GM18868 (cell line): ENCODE data around the gene LCAT.
A peak's percentile ranks its signal among the peaks of the same experiment; 100 is the strongest.
"Not testable (repeated sequence)": the region's sequence is repeated elsewhere in the genome, so short reads cannot be mapped to it uniquely, and the experiment has no call there.

Experiments
- ATAC-seq: cut with Tn5 transposase; IDR thresholded peaks from one replicate; pipeline ENCODE4 v1.9.1; 2021; ENCODE audit warnings: mild to moderate bottlenecking, moderate library complexity; ENCODE audit not compliant: unreplicated experiment

Gene LCAT

DNA sequence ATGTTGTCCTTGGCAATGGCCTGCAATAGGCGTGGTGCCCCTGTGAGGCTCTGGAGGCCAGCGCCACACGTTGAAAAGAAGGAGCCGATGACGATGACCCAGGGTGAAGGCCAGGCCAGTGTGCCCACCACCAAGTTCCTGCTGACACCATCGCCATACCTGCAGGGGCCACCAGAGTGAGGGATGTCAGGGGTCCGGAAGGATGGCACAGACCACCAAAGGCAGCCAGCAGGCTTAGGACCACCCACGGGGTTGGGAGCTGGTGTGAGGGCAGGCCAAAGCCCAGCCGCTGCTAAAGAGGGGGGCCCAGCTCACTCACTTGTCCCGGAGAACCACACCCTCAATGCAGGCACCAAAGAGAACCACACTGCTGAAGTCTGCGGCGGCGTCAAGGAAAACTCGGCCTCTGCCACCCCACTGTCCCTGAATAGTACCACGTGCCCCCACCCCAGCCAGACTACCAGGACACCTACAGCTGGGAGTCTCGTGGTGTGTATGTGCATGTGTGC, 6.5 kb upstream of the LCAT start:
- ATAC-seq, result no peak

DNA sequence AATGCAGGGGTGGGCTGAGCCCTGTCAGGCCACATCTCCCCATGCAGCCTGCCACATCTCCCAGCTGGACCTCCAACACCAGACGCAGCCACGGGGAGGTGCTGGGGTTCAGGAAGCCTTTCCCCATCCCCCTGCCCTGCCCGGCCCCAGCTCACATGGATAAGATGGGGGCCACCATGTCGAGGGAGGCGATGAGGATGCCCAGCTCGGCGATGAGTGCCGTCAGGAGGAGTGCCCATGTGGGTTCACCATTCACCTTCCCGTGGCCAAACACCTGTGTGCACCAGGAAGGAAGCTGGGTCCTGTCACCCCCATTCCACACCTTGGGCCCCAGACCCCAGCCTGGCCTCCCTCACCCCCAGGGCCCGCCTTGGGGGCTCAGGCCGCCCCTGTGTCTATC, 5.7 kb upstream of the LCAT start:
- no peak for ATAC-seq

DNA sequence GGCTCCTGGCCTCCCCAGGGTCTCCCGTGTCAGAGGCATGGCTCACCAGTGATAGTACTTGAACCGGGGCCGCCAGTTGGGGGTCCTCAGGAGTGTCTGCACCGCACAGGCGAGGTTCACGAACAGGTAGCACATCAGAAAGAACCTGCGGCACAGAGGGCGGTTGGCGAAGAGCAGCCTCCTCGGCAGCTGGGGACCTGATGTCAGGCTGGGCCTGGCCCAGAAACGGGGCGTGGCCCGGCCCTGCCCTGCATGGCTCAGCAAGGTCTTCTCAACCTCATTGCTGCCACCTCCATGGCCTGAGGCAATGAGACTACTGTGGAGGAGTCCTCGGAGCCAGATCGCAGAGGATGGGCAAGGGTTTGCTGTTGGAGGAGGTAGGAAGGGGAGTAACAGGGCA, 4.1 kb upstream of the LCAT start:
- ATAC-seq, result no peak

DNA sequence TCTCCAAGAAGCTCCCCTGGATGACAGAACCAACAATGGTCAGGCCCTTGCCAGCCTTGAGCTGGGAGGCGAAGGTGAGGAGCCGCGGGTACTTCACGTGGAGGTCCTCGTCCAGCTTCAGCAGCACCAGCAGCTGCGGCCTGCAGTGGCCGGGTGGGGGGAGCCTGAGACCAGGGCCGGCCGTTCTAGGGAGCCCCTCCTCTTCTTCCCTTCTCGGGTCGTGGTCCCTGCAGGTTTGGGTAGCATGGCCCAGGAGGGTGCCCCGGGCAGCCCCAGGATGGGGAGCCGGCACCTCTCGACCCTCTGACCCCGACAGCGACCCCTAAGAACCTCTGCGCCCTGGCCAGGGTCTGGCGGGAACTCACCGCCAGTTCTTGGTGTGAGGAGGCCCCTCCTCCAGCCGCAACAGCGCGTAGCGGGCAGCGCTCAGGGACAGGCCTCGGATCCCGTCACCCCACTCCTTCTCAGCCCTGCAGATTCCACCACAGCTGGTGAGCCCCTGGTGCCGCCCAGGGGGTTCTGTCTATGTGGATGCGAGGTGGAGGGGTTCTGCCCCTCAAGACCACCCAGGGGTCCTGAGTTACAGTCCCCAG, 3.1 kb upstream of the LCAT start:
- ATAC-seq, result no peak

DNA sequence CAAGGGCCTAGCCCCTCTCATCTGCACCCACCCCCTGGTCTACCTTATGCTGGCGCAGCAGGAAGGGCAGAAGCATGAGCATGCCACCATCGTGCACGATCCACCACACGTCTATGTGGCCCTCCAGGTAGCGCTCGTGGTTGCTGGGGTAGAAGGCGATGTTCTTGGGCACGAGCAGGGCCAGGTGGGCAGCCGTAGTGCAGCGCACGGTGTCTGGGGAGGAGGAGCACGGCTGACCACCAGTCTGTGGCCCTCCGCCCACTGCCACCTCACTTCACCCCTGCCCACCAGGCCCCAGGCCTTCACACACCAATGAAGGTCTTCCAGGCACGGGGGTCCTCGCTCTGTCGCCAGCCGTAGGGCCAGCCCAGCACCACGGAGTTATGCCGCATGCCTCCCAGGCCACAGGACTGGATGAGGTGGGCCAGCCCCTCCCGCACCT, 2.2 kb upstream of the LCAT start:
- no peak for ATAC-seq

DNA sequence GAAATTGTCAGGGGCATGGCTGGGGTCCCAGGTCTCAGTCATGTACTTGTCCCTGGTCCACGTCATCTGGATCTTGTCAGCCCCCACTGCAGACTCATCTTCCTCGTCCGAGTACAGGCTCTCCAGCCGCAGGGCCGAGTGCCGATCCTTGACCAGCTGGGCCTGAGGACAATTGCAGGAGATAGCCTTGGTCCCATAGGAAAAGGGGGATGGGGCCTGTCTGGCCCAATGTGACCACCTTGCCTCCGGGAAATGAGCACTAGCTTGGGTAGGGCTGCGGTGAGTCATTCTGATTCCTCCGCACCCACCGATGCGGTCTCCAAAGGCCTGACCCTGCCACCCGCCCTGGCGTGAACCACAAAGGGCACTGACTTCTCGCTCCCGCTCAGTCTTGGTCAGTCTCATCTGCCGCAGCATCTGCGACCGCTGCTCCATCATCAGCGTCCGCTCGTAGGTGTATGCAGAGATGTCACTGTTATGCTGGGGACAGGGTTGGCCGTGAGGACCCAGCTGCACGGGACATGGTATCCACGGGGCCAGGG, 1.5 kb upstream of the LCAT start:
- no peak for ATAC-seq

DNA sequence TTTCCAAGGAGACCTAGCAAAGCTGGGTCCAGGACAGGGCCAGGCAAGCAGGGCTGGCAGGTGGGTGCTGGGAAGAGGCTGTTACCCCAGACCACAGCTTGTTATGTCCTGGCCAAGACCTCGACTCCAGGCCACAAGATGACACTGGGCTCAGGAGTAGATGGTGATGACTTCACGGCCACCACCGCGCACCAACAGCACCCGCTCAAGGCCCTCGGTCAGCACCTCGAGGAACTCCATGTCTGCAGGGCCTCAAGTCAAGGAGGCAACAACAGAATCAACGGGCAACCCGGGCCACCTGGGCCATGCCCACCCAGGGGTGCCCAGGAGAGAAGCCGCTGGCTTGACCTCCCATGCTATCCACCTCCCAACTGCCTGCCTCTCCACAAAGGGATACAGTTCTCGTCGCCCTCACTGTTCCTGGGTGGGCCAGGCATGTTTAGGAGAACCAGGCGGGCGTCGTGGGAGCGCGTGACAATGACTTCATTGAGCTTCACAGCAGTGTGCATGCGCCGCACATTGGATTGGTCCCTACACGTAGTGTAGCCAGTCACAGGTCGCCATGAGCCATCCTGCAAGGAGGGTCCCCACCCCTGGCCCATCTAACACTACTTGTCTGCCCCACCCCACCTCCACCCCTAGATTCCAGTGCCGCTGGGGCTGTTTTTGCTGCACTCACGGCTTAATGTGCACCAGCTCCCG, 921 bp upstream of the LCAT start:
- ATAC-seq, result no peak

DNA sequence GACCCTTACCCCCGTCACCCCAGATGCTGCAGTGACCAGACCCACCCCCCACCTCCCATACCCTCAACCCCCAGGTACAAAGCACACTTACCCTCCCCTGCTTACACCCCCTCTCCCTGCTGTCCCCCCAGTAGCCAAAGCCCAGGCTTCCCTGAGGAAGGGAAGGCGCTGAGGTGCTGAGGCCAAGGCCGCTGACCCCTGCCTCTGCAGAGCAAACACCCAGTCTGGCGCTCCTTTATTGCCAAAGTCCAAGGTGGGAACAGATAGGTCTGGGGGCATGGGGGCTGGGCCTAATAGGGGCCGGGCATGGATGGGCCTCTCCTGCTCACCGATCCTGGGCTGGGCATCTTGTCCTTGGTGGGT, 683 bp downstream of the LCAT start:
- no peak for ATAC-seq

DNA sequence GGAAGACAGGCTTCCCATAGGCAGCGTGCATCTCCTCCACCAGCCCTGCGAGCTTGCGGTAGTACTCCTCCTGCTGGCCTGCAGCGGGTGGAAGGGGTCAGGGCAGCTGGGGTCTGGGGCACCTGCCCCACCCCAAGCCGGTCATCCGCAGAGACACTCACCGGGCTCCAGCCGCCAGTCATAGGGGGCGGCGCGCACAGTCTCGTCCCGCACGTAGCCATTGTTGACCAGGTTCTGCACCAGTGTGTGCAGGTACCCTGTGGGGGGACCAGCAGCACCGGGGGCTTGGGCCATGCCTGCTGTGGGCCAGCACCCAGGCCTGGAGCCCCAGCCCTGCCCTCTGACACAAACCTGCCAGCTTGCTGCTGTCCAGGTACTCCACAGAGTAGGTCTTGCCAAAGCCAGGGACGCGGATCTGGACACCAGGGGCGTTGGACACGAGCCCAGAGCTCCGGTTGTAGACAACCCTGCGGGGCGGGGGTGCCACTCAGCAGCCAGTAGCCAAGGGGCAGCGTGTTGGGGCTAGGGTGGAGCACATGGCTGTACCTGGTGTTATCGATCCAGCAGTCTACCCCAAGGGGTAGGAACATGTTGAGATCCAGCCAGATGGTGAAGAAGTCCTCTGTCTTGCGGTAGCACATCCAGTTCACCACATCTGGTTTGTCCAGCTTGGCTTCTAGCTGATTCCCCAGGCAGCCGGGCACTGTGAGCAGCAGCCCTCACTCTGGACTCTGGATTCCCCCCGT, 1.2 kb downstream of the LCAT start:
- ATAC-seq, result no peak

DNA sequence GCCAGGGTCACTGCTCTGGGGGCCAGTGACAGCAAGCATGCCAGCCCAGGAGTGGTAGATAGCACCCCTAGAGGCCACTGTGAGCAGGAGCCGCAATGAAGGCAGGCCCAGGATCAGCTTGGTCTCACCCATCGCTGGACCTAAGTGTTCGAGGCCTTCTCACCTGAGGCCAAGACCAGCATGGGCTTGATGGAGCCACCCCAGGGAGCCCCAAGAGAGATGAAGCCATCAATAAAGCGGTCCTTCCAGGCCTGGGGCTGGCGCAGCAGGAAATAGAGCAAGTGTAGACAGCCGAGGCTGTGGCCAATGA, 1.8 kb downstream of the LCAT start:
- no peak for ATAC-seq

DNA sequence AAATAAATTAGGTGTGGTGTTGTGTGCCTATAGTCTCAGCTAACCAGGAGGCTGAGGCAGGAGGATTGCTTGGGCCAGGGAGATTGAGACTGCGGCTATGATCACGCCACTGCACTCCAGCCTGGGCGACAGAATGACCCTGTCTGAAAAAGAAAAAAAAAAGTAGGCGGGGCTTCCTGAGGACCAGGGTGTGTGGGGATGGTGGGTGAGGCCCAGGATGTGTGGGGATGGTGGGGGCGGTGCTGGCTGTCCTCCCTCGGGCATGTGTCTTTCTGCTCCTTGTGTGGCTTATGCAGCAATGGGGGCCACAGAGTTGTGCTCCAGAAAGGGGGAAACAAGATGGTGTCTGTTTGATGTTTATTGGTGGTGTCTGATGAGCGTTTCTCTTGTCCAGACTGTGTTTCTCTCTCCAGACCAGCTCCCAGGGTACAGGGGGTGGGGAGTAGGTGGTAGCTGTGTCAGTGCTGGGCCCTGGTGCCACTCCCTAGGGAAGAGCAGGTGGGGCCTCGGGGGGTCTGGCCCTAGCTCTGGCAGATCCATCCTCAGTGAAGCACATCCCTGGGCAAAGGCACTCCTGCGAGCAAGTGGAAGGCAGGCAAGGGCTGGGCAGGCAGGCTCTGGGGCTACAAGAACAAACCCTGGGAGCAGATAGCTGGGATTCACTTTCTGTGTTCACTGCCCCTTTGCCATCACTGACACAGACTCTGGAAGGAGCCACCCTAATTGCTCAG, 2.3 kb downstream of the LCAT start:
- no peak for ATAC-seq

DNA sequence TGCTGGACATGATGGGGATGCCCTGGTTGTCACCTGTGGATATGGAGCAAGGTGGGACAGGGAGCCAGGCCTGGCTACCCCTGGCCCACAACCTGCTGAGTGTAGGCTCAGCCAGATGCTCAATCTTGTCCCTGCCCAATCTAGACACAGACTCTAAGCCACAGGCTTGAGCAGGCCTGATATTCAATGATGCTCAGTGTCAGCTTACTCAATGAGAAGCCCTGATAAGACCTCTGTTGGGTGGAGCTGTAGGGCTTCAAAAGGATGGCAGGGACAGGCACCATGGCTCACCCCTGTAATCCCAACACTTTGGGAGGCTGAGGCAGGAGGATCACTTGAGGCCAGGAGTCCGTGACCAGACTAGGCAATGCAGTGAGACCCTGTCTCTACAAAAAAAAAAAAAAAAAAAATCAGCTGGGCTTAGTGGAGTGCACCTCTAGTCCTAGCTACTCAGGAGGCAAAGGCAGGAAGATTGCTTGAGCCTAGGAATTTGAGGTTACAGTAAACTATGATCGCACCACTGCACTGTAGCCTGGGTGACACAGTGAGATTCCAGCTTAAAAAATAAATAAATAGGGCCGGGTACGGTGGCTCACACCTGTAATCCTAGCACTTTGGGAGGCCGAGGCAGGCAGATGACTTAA, 3.4 kb downstream of the LCAT start:
- ATAC-seq, result no peak

DNA sequence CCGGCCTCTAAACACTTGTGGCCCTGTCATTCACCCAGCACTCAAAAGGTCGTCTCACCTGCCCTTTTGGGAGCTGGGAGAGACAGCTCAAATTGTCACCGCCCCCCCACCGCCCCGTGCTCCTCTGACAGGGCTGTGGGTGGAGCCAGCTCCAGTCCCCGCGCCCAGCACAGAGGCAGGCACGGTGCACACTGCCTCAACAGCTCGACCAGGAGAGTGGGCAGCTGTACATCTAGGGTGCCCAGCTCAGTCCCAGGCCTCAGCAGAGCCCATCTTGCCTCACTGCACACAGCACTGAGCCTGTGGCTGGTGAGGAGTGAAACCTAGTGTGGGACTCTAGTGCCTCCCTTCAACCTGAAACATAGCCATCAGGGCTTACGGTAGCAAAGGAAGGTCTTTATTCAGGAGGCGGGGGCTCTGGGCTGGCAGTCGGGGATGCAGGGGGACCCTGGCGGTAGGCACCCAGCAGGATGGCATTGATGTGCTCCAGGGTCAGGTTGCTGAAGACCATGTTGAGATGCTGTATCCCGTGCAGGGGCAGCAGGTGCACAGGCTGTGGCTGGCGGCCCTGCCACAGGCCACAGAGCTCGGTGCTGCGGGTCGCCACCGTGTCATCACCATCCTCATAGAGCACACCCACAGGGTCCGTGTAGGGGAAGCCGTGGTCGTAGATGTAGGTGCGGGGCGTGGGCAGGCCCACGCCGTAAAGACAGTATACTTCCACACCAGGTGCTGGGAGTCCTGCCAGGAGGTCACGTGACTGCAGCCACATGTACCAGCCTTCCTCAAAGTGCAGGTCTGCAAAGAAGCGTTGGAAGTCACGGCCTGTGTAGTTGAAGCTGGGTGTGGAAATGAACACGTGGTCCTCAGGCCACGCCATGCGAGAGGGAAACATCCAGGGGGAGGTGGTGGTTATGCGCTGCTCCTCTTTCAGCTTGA, 4.1 kb downstream of the LCAT start:
- ATAC-seq, result no peak

DNA sequence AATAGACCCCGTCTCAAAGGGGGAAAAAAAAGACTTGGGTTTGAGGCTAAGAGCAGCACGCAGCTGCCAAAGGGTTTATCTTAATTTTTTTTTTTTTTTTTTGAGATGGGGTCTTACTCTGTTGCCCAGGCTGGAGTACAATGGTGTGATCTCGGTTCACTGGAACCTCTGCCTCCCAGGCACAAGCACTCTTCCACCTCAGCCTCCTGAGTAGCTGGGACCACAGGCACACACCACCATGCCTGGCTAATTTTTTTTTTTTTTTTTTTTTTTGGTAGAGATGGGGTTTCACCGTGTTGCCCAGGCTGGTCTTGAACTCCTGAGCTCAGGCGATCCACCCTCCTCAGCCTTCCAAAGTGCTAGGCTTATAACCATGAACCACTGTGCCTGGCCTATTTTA, 6.2 kb downstream of the LCAT start:
- not testable (repeated sequence) for ATAC-seq

DNA sequence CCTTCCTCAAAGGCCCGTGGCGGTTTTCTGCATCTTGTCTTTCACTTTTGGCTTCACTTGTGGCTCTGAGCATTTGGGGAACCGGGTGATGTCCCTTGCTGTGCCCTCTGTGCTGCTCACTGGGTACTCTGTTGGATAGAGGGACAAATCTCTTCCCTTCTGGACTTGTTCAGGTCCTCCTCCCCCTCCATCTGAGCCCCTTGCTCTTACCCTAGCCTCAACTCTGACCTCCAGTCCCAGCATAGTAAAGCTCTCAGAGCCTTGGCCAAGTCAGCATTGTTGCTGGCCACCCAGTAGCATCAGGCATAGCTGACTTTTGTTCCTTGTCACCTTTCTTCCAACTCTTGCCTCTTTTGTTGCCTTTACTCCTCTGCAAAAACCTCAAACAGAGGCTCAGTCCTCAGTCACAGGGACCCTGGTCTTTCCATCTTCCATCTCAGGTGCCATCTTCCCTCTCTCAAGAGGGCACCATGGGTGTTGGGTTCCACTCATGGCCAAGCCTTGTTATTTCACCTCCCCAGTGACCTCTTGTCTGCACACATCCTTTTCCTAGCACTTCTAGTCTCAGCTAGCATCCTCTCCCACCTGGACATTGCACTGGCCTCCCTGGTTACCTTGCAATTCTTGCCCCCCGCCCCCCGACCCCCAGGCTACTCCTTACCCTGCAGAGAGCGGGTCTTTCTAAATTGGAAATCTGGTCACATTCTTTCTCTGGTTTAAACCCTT, 6.9 kb downstream of the LCAT start:
- peak; percentile 63 for ATAC-seq

DNA sequence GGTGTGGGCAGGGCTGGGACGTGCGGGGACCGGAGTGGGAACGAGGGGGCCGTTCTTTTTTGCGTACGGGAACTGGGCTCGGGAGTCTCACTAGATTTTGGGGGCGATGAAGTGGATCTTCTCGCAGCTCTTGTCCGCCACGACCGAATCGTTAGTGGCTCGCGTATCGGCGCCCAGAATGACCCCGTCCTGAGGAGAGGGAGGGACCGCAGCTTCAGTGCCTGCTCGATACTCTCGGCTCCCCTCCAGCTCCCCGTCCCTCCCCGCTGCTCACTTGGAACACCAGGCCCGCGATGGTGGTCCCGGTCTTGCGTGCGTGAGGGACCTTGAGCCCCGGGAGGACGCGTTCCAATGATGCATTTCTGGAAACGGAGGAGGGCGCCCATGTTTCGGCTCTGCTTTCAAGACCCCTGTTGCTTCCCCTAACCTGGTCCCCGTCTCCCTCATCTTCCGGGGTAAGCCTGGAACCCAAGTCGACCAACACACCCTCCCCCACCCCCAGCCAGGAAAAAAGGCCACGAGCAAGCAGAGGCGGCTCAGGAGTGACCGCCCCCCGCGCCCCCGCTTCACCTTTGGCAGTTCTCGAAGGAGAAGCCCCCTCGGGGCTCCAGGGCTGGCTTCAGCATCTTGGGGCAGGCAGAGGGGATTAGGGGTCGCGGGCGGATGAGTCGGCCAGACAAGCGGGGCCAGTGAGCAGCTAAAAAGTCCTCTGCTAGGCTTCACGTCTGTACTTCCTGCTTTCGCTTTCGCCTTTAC, 7.6 kb downstream of the LCAT start, which contains the start of gene PSMB10:
TSS of gene PSMB10 (minus strand) at position 727 of the 756 bp plus-strand sequence. CDS start at position 626, 101 bp downstream.
- ATAC-seq, result no peak

DNA sequence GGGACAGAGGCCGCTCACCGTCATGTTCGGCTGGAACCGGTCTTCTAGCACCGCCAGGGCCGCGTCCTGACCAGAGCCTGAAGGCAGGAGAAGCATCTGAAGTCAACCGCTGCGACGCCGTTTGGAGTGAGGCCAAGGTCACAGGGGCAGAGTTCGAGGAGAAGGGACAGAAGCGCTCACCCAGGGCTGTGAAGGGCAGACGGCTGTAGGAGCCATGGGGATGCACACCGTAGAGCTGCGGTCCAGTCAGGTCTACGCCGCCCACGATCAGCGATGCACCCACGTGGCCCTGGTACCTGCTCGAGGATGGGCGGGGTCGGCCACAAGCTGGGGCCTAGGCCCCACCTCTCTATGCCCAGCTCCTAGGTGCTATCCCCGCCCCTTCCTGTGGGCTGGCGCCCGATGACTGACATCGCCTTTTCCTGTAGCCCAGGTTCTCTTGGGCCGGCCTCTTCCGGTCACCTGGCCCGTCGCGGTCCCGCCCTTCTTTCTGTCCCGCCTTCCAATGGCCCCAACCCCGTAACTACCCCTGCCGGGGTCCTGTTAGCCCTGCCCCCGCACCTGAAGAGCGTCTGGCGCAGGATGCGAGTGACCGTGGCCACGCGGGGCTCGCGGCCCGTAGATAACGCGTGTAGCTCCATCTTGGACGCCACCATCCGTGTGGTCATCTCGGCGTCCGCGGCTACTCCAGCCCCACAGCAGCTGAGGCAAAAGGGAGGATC, 8.4 kb downstream of the LCAT start:
- ATAC-seq, result peak; percentile 92

DNA sequence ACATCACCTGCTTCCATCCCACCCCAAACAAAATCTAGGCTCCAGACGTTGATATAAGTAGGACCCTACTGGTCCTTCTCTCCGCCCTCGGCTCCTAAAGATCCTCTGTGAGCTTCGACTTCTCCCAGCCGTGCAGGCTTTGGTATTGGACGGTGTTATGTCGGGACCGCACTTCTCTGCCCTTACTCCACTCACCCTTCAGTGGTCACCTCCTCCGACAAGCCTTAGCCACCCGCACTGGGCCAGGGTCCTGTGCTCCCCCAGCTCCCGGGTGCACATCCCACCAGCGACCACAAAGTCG, 8.9 kb downstream of the LCAT start:
- ATAC-seq, result no peak
